ENCODE measurements around the gene ZBTB7C.

DNA sequence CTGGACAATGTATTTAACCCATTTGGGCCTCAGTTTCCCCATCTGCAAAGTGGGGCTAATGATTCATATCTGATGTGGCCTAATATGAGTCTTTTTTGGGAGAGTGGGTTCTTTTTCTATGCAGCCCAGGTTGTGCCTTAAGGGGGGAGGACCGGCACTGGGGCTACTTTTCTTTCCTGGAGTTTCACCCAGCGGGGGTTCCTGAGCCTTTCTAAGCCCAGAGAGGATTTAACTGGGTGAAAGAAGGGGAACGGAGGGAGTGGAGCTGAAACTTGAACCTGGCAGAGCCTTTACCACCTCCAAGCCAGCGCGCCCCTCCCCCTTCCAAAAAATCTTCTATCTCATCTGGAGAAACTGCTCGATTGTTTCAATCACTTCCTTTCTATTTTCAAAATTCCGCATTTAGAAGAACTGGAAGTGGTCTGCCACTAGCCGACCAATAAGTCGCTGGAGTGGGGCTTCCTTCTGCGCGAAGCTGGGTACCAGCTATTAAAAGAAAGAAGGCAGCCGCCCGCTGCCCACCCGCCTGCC lies 273.7 kb downstream of the ZBTB7C start:
- no peak for TF ChIP-seq ZNF146 (CRISPR knock-in tag; IDR thresholded peaks at IDR 0.05; ENCODE audit: unreplicated experiment)
- no peak for TF ChIP-seq ZNF384 (IDR thresholded peaks at IDR 0.05; ENCODE audit: low read depth, low read length)
- TF ChIP-seq, protein P1, sequence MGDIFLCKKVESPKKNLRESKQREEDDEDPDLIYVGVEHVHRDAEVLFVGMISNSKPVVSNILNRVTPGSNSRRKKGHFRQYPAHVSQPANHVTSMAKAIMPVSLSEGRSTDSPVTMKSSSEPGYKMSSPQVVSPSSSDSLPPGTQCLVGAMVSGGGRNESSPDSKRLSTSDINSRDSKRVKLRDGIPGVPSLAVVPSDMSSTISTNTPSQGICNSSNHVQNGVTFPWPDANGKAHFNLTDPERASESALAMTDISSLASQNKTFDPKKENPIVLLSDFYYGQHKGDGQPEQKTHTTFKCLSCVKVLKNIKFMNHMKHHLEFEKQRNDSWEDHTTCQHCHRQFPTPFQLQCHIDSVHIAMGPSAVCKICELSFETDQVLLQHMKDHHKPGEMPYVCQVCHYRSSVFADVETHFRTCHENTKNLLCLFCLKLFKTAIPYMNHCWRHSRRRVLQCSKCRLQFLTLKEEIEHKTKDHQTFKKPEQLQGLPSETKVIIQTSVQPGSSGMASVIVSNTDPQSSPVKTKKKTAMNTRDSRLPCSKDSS (IDR thresholded peaks at IDR 0.05; ENCODE audit: low read depth, partially characterized antibody), result no peak
- TF ChIP-seq, protein P2, sequence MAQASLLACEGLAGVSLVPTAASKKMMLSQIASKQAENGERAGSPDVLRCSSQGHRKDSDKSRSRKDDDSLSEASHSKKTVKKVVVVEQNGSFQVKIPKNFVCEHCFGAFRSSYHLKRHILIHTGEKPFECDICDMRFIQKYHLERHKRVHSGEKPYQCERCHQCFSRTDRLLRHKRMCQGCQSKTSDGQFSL (CRISPR knock-in tag; IDR thresholded peaks at IDR 0.05), result no peak
- TF ChIP-seq, protein P2 (tag; IDR thresholded peaks at IDR 0.05), result no peak
- no peak for TF ChIP-seq ELF4 (CRISPR knock-in tag; IDR thresholded peaks at IDR 0.05)
- no peak for TF ChIP-seq MTA1 (IDR thresholded peaks at IDR 0.05; ENCODE audit: borderline replicate concordance)
- no peak for TF ChIP-seq MXI1 (IDR thresholded peaks at IDR 0.05; ENCODE audit: low read depth, low read length)
- no peak for TF ChIP-seq SNRNP70 (optimal IDR thresholded peaks at IDR 0.05; ENCODE audit: low read depth, low read length)
- no peak for TF ChIP-seq TAF1 (IDR thresholded peaks at IDR 0.05; ENCODE audit: control insufficient read depth, extremely low read depth, insufficient read depth, low read length, severe bottlenecking)
- TF ChIP-seq CHD1 (IDR thresholded peaks at IDR 0.05; ENCODE audit: low read length), result no peak
- no peak for TF ChIP-seq POLR2AphosphoS2 (IDR thresholded peaks at IDR 0.05; ENCODE audit: low read length)
- TF ChIP-seq, protein P3, sequence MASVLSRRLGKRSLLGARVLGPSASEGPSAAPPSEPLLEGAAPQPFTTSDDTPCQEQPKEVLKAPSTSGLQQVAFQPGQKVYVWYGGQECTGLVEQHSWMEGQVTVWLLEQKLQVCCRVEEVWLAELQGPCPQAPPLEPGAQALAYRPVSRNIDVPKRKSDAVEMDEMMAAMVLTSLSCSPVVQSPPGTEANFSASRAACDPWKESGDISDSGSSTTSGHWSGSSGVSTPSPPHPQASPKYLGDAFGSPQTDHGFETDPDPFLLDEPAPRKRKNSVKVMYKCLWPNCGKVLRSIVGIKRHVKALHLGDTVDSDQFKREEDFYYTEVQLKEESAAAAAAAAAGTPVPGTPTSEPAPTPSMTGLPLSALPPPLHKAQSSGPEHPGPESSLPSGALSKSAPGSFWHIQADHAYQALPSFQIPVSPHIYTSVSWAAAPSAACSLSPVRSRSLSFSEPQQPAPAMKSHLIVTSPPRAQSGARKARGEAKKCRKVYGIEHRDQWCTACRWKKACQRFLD (CRISPR knock-in tag; IDR thresholded peaks at IDR 0.05), result no peak
- no peak for TF ChIP-seq POLR2AphosphoS5 (IDR thresholded peaks at IDR 0.05; ENCODE audit: control insufficient read depth, insufficient read depth, low read depth, low read length)

Data from K562 (cell line).